NCI-H2196 treated with DMSO at 0.1 percent for 48 hours (cell line): Measurements from ENCODE around the gene MCF2.
"Not testable (repeated sequence)": the region's sequence is repeated elsewhere in the genome, so short reads cannot be mapped to it uniquely, and the experiment has no call there.

Source experiments
- DNase-seq: peaks from one replicate; lab custom pipeline; 2025; ENCODE audit not compliant: unreplicated experiment; lab: John Stamatoyannopoulos, UW

The MCF2 gene

GRCh38 chrX:139708067-139708466, at the start of gene MCF2:
TSS of gene MCF2 (minus strand) at chrX:139708167. CDS start at chrX:139651744, 56,423 bp downstream.
- DNase-seq = no peak

- no peak for DNase-seq
Measured at GRCh38 chrX:139751053-139751452, 43.1 kb upstream of the MCF2 start.

- no peak for DNase-seq
Measured at GRCh38 chrX:139750390-139750789, 42.4 kb upstream of the MCF2 start.

GRCh38 chrX:139739138-139739537, 31.2 kb upstream of the MCF2 start:
- DNase-seq = no peak

GRCh38 chrX:139738581-139738980, 30.6 kb upstream of the MCF2 start:
- no peak for DNase-seq

- DNase-seq = no peak
Measured at GRCh38 chrX:139736151-139736550, 28.2 kb upstream of the MCF2 start.

- DNase-seq = no peak
Measured at GRCh38 chrX:139734996-139735395, 27.0 kb upstream of the MCF2 start.

- no peak for DNase-seq
Measured at GRCh38 chrX:139725720-139726119, 17.8 kb upstream of the MCF2 start.

- DNase-seq = no peak
Measured at GRCh38 chrX:139724626-139725025, 16.7 kb upstream of the MCF2 start.

- DNase-seq = no peak
Measured at GRCh38 chrX:139720979-139721378, 13.0 kb upstream of the MCF2 start.

GRCh38 chrX:139720136-139720535, 12.2 kb upstream of the MCF2 start:
- DNase-seq = no peak

GRCh38 chrX:139702658-139703057, 5.3 kb downstream of the MCF2 start:
- no peak for DNase-seq

GRCh38 chrX:139692908-139693307, 15.1 kb downstream of the MCF2 start:
- DNase-seq = no peak

GRCh38 chrX:139692506-139692849, 15.5 kb downstream of the MCF2 start:
- DNase-seq = no peak

- no peak for DNase-seq
Measured at GRCh38 chrX:139691843-139692505, 16.0 kb downstream of the MCF2 start.

GRCh38 chrX:139691493-139691842, 16.5 kb downstream of the MCF2 start:
- DNase-seq = no peak

GRCh38 chrX:139685175-139685574, 22.8 kb downstream of the MCF2 start:
- DNase-seq = not testable (repeated sequence)

- no peak for DNase-seq
Measured at GRCh38 chrX:139680356-139680755, 27.6 kb downstream of the MCF2 start.

- DNase-seq = no peak
Measured at GRCh38 chrX:139647597-139647996, 60.4 kb downstream of the MCF2 start.

GRCh38 chrX:139642241-139642927, 65.6 kb downstream of the MCF2 start:
- DNase-seq = no peak

- DNase-seq = no peak
Measured at GRCh38 chrX:139640259-139640658, 67.7 kb downstream of the MCF2 start.

- no peak for DNase-seq
Measured at GRCh38 chrX:139639253-139639652, 68.7 kb downstream of the MCF2 start.

- DNase-seq = no peak
Measured at GRCh38 chrX:139600105-139600504, 107.9 kb downstream of the MCF2 start.
